H1 (cell line): Measurements from ENCODE around the gene A3GALT2. TPM values are rescaled to one million over a fixed set of nuclear protein-coding genes. Genes with fewer than 3 reads are reported as not detected.

Source experiments
- CTBP2 ChIP-seq: IDR thresholded peaks from 2 replicates; pipeline ENCODE4 v1.7.0; 2011; ENCODE audit warnings: borderline replicate concordance, mild to moderate bottlenecking, moderate library complexity, mixed read lengths, low read length; ENCODE audit not compliant: insufficient read depth, insufficient read length
- RAD21 ChIP-seq, 2 experiments: IDR thresholded peaks in 1 of 2; conservative IDR thresholded peaks in 1 of 2; 2 replicates each; pipeline ENCODE4 v1.6.1; 2011; ENCODE audit warnings: low read depth in 2 of 2, low read length in 2 of 2, improper control_type of control experiment in 1 of 2, inconsistent platforms in 1 of 2, mild to moderate bottlenecking in 1 of 2, moderate library complexity in 1 of 2
- polyA plus RNA-seq, 7 experiments: library from polyadenylated mRNA; depleted of rRNA in 3 of 7; stranded (reverse) in 5 of 7; unstranded in 2 of 7; fragments of >200 nt in 5 of 7; fragments of 200-250 nt in 2 of 7; gene quantifications; 1 replicate in 5 of 7; 2 replicates in 1 of 7; 4 replicates in 1 of 7; pipeline versions ENCODE4 v1.2.1 to v1.2.3, GENCODE V29; 2011 to 2013; ENCODE audit warnings: missing spikeins in 2 of 7, mixed read lengths in 2 of 7
- total RNA-seq: library from RNA; stranded (reverse); fragmentation: NEBNext Ultra II Directional; extraction: Animal tissue kit (Norgen Biotek cat#: 25700); gene quantifications from 2 replicates; pipeline ENCODE4 v1.2.1, GENCODE V29; 2021

Gene A3GALT2
- total and polyA plus RNA-seq, 2 of the 8 experiments (the other 6 are each of a cell fraction or from before 2014, with no cell fraction given): not detected

- TF ChIP-seq CTBP2 (no peak), RAD21 (IDR thresholded peaks at IDR 0.05 in 1 of 2, conservative IDR thresholded peaks at IDR 0.05 in 1 of 2; ENCODE audit: low read depth in 2 of 2, low read length in 2 of 2) (no peak)
Observed at GRCh38 chr1:33330906-33331305, 10.0 kb upstream of the A3GALT2 start (continued).
